Bone marrow (tissue), 2 donors: ENCODE data around the gene ITPK1.

Experiments
- DNase-seq, 2 donors: peaks; one replicate each; lab custom pipeline; 2025; lab: John Stamatoyannopoulos, UW

ITPK1 gene

GRCh38 chr14:92988786-92989755 is 126.7 kb downstream of the ITPK1 start:
- no peak for DNase-seq

GRCh38 chr14:92987713-92988510 is 127.8 kb downstream of the ITPK1 start:
- no peak for DNase-seq

- no peak for DNase-seq
These were observed 128.6 kb downstream of the ITPK1 start for GRCh38 chr14:92987148-92987570.

GRCh38 chr14:92986254-92987147 is 129.2 kb downstream of the ITPK1 start:
- DNase-seq = no peak

- DNase-seq = no peak
These were observed 130.2 kb downstream of the ITPK1 start for GRCh38 chr14:92985521-92985920.

- no peak for DNase-seq
These were observed 130.8 kb downstream of the ITPK1 start for GRCh38 chr14:92984896-92985295.

- no peak for DNase-seq
These were observed 131.5 kb downstream of the ITPK1 start for GRCh38 chr14:92984082-92984788.

- no peak for DNase-seq
These were observed 132.8 kb downstream of the ITPK1 start for GRCh38 chr14:92982956-92983355.

- DNase-seq = no peak
These were observed 134.0 kb downstream of the ITPK1 start for GRCh38 chr14:92981726-92982125.

GRCh38 chr14:92980866-92981265 is 134.9 kb downstream of the ITPK1 start:
- no peak for DNase-seq

- no peak for DNase-seq
These were observed 137.3 kb downstream of the ITPK1 start for GRCh38 chr14:92978229-92979021.

- no peak for DNase-seq
These were observed 139.5 kb downstream of the ITPK1 start for GRCh38 chr14:92976268-92976667.

- no peak for DNase-seq
These were observed 141.0 kb downstream of the ITPK1 start for GRCh38 chr14:92974541-92975345.

GRCh38 chr14:92973798-92974372 is 141.8 kb downstream of the ITPK1 start:
- DNase-seq = no peak

- no peak for DNase-seq
These were observed 142.4 kb downstream of the ITPK1 start for GRCh38 chr14:92973261-92973797.

GRCh38 chr14:92971601-92972180 is 144.0 kb downstream of the ITPK1 start:
- no peak for DNase-seq

- no peak for DNase-seq
These were observed 145.5 kb downstream of the ITPK1 start for GRCh38 chr14:92970271-92970670.

- no peak for DNase-seq
These were observed 145.9 kb downstream of the ITPK1 start for GRCh38 chr14:92969871-92970270.
